H1 (cell line): ENCODE data around the gene PTPRF. TPM values are rescaled to one million over a fixed set of nuclear protein-coding genes. Genes with fewer than 3 reads are reported as not detected.

Experiments
- CTCF ChIA-PET: fragments of 300-600 bp; sonication (Branson Sonifier 250); formaldehyde crosslinking; loops from one replicate; lab custom pipeline; 2021; ENCODE audit not compliant: partially characterized antibody; lab: Charles Lee
- POLR2A ChIA-PET: fragments of 300-600 bp; sonication (Branson Sonifier 250); formaldehyde crosslinking; loops from one replicate; lab custom pipeline; 2021; ENCODE audit warnings: inconsistent platforms; ENCODE audit not compliant: partially characterized antibody; lab: Charles Lee
- DNase-seq, 2 experiments: peaks; one replicate each; pipeline versions ENCODE4 v3.0.0 to v3.0.0-alpha.2; 2010 to 2022; ENCODE audit warnings: low spot score in 2 of 2, low read depth in 1 of 2, mixed read lengths in 1 of 2
- FAIRE-seq: peaks from 2 replicates; lab custom pipeline; 2011; peaks lifted over from hg19 to GRCh38; lab: Jason Lieb, UNC
- H2AFZ ChIP-seq: 2 replicates; pipeline ENCODE4 v1.8.1; 2012; ENCODE audit warnings: low read length, inconsistent platforms
- H2AK5ac ChIP-seq: 2 replicates; pipeline ENCODE4 v1.6.1; 2013; ENCODE audit warnings: low read depth, low read length
- H2BK120ac ChIP-seq: replicated peaks from 2 replicates; pipeline ENCODE3; 2013; ENCODE audit warnings: low read depth, low read length, inconsistent platforms
- H2BK12ac ChIP-seq: 2 replicates; pipeline ENCODE4 v1.6.1; 2013; ENCODE audit warnings: low read depth, low read length
- H2BK15ac ChIP-seq: 2 replicates; pipeline ENCODE4 v1.6.1; 2013; ENCODE audit warnings: low read length
- H2BK20ac ChIP-seq: 2 replicates; pipeline ENCODE4 v1.6.1; 2013; ENCODE audit warnings: low read length
- H2BK5ac ChIP-seq: 2 replicates; pipeline ENCODE4 v1.6.1; 2013; ENCODE audit warnings: low read depth, low read length
- H3K14ac ChIP-seq: 2 replicates; pipeline ENCODE4 v1.6.1; 2013; ENCODE audit warnings: inconsistent platforms; ENCODE audit not compliant: insufficient read length
- H3K18ac ChIP-seq: 2 replicates; pipeline ENCODE4 v1.6.1; 2013; ENCODE audit warnings: low read length; ENCODE audit errors: extremely low read depth
- H3K23ac ChIP-seq: 2 replicates; pipeline ENCODE4 v1.6.1; 2013; ENCODE audit warnings: inconsistent platforms; ENCODE audit not compliant: insufficient read length
- H3K23me2 ChIP-seq: 2 replicates; pipeline ENCODE4 v1.6.1; 2013; ENCODE audit warnings: low read depth, low read length
- H3K27ac ChIP-seq: 2 replicates; pipeline ENCODE4 v1.6.1; 2011; ENCODE audit warnings: low read depth, low read length, inconsistent platforms
- H3K27me3 ChIP-seq, 4 experiments: replicated peaks in 1 of 4; 1 replicate in 1 of 4; 2 replicates in 3 of 4; pipeline versions ENCODE4 v1.6.1 to v1.8.1; 2011 to 2013; ENCODE audit warnings: low read length in 3 of 4, mild to moderate bottlenecking in 3 of 4, inconsistent platforms in 2 of 4, mixed read lengths in 2 of 4, moderate library complexity in 1 of 4; ENCODE audit not compliant: control insufficient read depth in 3 of 4, insufficient read depth in 3 of 4; ENCODE audit errors: extremely low read depth in 1 of 4
- H3K36me3 ChIP-seq, 4 experiments: 2 replicates each; pipeline versions ENCODE4 v1.6.1 to v1.8.1; 2011 to 2013; ENCODE audit warnings: mild to moderate bottlenecking in 4 of 4, low read length in 3 of 4, moderate library complexity in 2 of 4, control low read depth in 1 of 4, inconsistent platforms in 1 of 4; ENCODE audit not compliant: insufficient read depth in 4 of 4, control insufficient read depth in 2 of 4
- H3K4ac ChIP-seq: replicated peaks from 2 replicates; pipeline ENCODE3; 2013; ENCODE audit warnings: low read length, low read depth, mixed read lengths, inconsistent platforms; ENCODE audit not compliant: insufficient read length
- H3K4me1 ChIP-seq, 4 experiments: replicated peaks in 1 of 4; 1 replicate in 1 of 4; 2 replicates in 3 of 4; pipeline versions ENCODE4 v1.6.1 to v1.8.1; 2011 to 2013; ENCODE audit warnings: low read length in 3 of 4, inconsistent platforms in 2 of 4, mixed read lengths in 1 of 4; ENCODE audit not compliant: insufficient read depth in 4 of 4, control insufficient read depth in 3 of 4
- H3K4me2 ChIP-seq, 2 experiments: 2 replicates each; pipeline versions ENCODE4 v1.6.1 to v1.8.1; 2011 to 2013; ENCODE audit warnings: low read depth in 2 of 2, low read length in 2 of 2, control low read depth in 1 of 2, inconsistent platforms in 1 of 2, mild to moderate bottlenecking in 1 of 2; ENCODE audit not compliant: insufficient read depth in 1 of 2
- H3K4me3 ChIP-seq, 4 experiments: fragments of 200-600, 300-600 bp in 1 of 4; sonication (generic), shearing (Covaris generic), sonication (Bioruptor Twin) in 1 of 4; 2 replicates each; pipeline versions ENCODE4 v1.5.1 to v1.8.1; 2011 to 2016; ENCODE audit warnings: low read length in 4 of 4, low read depth in 3 of 4, control low read depth in 2 of 4, inconsistent platforms in 2 of 4, mild to moderate bottlenecking in 2 of 4, mixed read lengths in 1 of 4, moderate library complexity in 1 of 4; ENCODE audit not compliant: insufficient read depth in 2 of 4; ENCODE audit errors: extremely low read depth in 1 of 4
- H3K56ac ChIP-seq: replicated peaks from 2 replicates; pipeline ENCODE3; 2013; ENCODE audit warnings: low read depth, mild to moderate bottlenecking, mixed read lengths, low read length, inconsistent platforms; ENCODE audit not compliant: insufficient read length
- H3K79me1 ChIP-seq: 2 replicates; pipeline ENCODE4 v1.6.1; 2013; ENCODE audit warnings: low read depth, low read length, control low read depth
- H3K79me2 ChIP-seq, 2 experiments: 2 replicates each; pipeline versions ENCODE4 v1.6.1 to v1.8.1; 2012 to 2013; ENCODE audit warnings: low read length in 2 of 2, mild to moderate bottlenecking in 2 of 2, inconsistent platforms in 1 of 2; ENCODE audit not compliant: insufficient read depth in 2 of 2, control insufficient read depth in 1 of 2
- H3K9ac ChIP-seq, 4 experiments: replicated peaks in 1 of 4; 1 replicate in 1 of 4; 2 replicates in 3 of 4; pipeline versions ENCODE4 v1.6.1 to v1.8.1; 2011 to 2013; ENCODE audit warnings: low read depth in 3 of 4, low read length in 3 of 4, control low read depth in 2 of 4, mild to moderate bottlenecking in 2 of 4, moderate library complexity in 2 of 4, inconsistent platforms in 1 of 4; ENCODE audit errors: extremely low read depth in 1 of 4
- H3K9me3 ChIP-seq, 2 experiments: 2 replicates each; pipeline versions ENCODE4 v1.6.1 to v1.8.1; 2012 to 2013; ENCODE audit warnings: mild to moderate bottlenecking in 2 of 2, moderate library complexity in 2 of 2, control low read depth in 1 of 2, inconsistent platforms in 1 of 2, low read depth in 1 of 2, low read length in 1 of 2, mixed read lengths in 1 of 2; ENCODE audit not compliant: insufficient read depth in 2 of 2
- H4K20me1 ChIP-seq, 2 experiments: replicated peaks in 1 of 2; 2 replicates each; pipeline versions ENCODE3 to v1.8.1; 2011 to 2013; ENCODE audit warnings: inconsistent platforms in 2 of 2, low read length in 2 of 2, mild to moderate bottlenecking in 1 of 2; ENCODE audit not compliant: insufficient read depth in 2 of 2, control insufficient read depth in 1 of 2
- H4K5ac ChIP-seq: 2 replicates; pipeline ENCODE4 v1.6.1; 2013; ENCODE audit warnings: low read length, low read depth, mixed read lengths, inconsistent platforms; ENCODE audit not compliant: insufficient read length
- H4K8ac ChIP-seq: 2 replicates; pipeline ENCODE4 v1.8.0; 2013; ENCODE audit warnings: mild to moderate bottlenecking, moderate library complexity, low read length, inconsistent platforms; ENCODE audit not compliant: insufficient read depth; ENCODE audit errors: extremely low read depth
- H4K91ac ChIP-seq: replicated peaks from 2 replicates; pipeline ENCODE3; 2013; ENCODE audit warnings: low read length, mixed read lengths, inconsistent platforms; ENCODE audit not compliant: insufficient read length
- JUN ChIP-seq: IDR thresholded peaks from 2 replicates; pipeline ENCODE4 v1.6.1; 2011; ENCODE audit warnings: low read depth, mild to moderate bottlenecking, improper control_type of control experiment, low read length
- whole genome bisulfite sequencing, 2 experiments: shearing (Covaris generic) in 1 of 2; methylation state at CpG; one replicate each; pipeline versions ENCODE4 v1.1.6 to v1.1.7; 2013 to 2015; ENCODE audit warnings: low lambda C conversion rate in 2 of 2, mixed read lengths in 2 of 2, inconsistent platforms in 1 of 2, low coverage in 1 of 2, missing lambda C conversion rate in 1 of 2; ENCODE audit not compliant: insufficient replicate concordance in 2 of 2, insufficient coverage in 1 of 2, insufficient read length in 1 of 2; ENCODE audit errors: extremely low coverage in 1 of 2, missing lambda C conversion rate in 1 of 2; 5-methylcytosine and 5-hydroxymethylcytosine counted together
- polyA plus RNA-seq, 7 experiments: library from polyadenylated mRNA; depleted of rRNA in 3 of 7; stranded (reverse) in 5 of 7; unstranded in 2 of 7; fragments of >200 nt in 5 of 7; fragments of 200-250 nt in 2 of 7; gene quantifications; 1 replicate in 5 of 7; 2 replicates in 1 of 7; 4 replicates in 1 of 7; pipeline versions ENCODE4 v1.2.1 to v1.2.3, GENCODE V29; 2011 to 2013; ENCODE audit warnings: missing spikeins in 2 of 7, mixed read lengths in 2 of 7
- total RNA-seq: library from RNA; stranded (reverse); fragmentation: NEBNext Ultra II Directional; extraction: Animal tissue kit (Norgen Biotek cat#: 25700); gene quantifications from 2 replicates; pipeline ENCODE4 v1.2.1, GENCODE V29; 2021

Gene PTPRF
- total and polyA plus RNA-seq, 2 of the 8 experiments (the other 6 are each of a cell fraction or from before 2014, with no cell fraction given) = 136 to 231 TPM

DNA sequence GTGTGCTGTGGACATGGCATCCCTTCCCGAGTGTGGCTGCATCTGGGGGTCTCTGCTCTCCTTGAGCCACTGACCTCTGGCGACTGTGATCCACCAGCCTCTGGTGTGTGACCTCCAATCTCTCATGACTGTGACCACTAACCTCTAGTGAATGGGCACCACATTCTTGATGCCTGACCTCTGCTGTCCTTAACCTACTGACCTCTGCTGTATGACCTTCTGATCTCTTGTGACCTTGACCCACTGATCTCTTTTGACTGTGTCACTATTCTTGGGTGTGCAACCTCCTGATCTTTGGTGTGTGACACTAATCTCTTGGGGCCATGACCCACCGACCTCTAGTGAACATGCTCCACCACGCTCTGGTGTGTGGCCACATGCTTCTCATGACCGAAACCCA is 73.5 kb downstream of the PTPRF start:
- no peak overlapping the region for H2BK120ac ChIP-seq
- H3K27ac ChIP-seq = 0 out of 2 replicates have a peak overlapping the region, but pooled peaks have one; percentile 4
- no peak overlapping the region for H3K56ac ChIP-seq
- no peak for FAIRE-seq
- H3K23me2 ChIP-seq = no peaks in the 10 kb centered on the region
- H2AFZ ChIP-seq = no peak overlapping the region
- no peak overlapping the region for H3K4me2 ChIP-seq
- peaks cover 32 to 52% (median 47%) of the 10 kb centered on the region in 4 experiments for H3K36me3 ChIP-seq
- H4K8ac ChIP-seq = no peak overlapping the region; the same call in 1 of the 2 replicates
- no peak overlapping the region for H2BK15ac ChIP-seq
- H3K79me2 ChIP-seq = no peaks in the 10 kb centered on the region
- POLR2A ChIA-PET = interaction anchor here (0.9 to 1.8 kb wide), 6 partner anchors 14 to 73 kb away, joined by 3 to 5 read pairs (median 4); partner anchors contain the start of genes KDM4A and PTPRF
- no peaks in the 10 kb centered on the region for H3K4me1 ChIP-seq
- WGBS, 2 experiments = 92% methylated on average over 5 of the region's 5 CpGs; no CpG with 5 or more reads in 1 of the 2 experiments
- H3K79me1 ChIP-seq = no peaks in the 10 kb centered on the region
- H3K4ac ChIP-seq = no peak overlapping the region
- H3K4me3 ChIP-seq = no peak overlapping the region
- no peak overlapping the region for H3K23ac ChIP-seq
- H3K9me3 ChIP-seq = no peaks in the 10 kb centered on the region
- no peak for TF ChIP-seq JUN
- TF ChIP-seq, all 59 proteins: peak for 0
- no peak overlapping the region for H3K9ac ChIP-seq
- no peak overlapping the region for H4K91ac ChIP-seq
- no peak overlapping the region for H2BK5ac ChIP-seq
- H3K27me3 ChIP-seq = no peaks in the 10 kb centered on the region
- no peak overlapping the region for H3K14ac ChIP-seq
- no peak overlapping the region for H3K18ac ChIP-seq
- DNase-seq = no peak
- H2BK12ac ChIP-seq = no peak overlapping the region
- H4K5ac ChIP-seq = no peak overlapping the region
- no peak overlapping the region for H2BK20ac ChIP-seq
- CTCF ChIA-PET = interaction anchor here (0.7 to 1.1 kb wide), 3 partner anchors 33 to 49 kb away, joined by 3 to 4 read pairs (median 3); no protein-coding TSS in a partner anchor
- H4K20me1 ChIP-seq = peaks cover 0 to 22% of the 10 kb centered on the region in 2 experiments
- no peak overlapping the region for H2AK5ac ChIP-seq
